HG03139 (cell line): ENCODE data around the gene BCAR1.
"Not testable (repeated sequence)": the region's sequence is repeated elsewhere in the genome, so short reads cannot be mapped to it uniquely, and the experiment has no call there.

ENCODE experiments used
- ATAC-seq: cut with Tn5 transposase; IDR thresholded peaks from one replicate; pipeline ENCODE4 v1.9.1; 2021; ENCODE audit not compliant: unreplicated experiment

Gene BCAR1

GRCh38 chr16:75240633-75241032, 10.8 kb downstream of the BCAR1 start:
- ATAC-seq = not testable (repeated sequence)

GRCh38 chr16:75239542-75240122, 11.8 kb downstream of the BCAR1 start:
- ATAC-seq = no peak

GRCh38 chr16:75238853-75239541, 12.4 kb downstream of the BCAR1 start:
- ATAC-seq = no peak

- no peak for ATAC-seq
Measured at GRCh38 chr16:75238132-75238852, 13.1 kb downstream of the BCAR1 start.

GRCh38 chr16:75237398-75238131, 13.9 kb downstream of the BCAR1 start:
- no peak for ATAC-seq

GRCh38 chr16:75236736-75237397, 14.6 kb downstream of the BCAR1 start:
- no peak for ATAC-seq

- ATAC-seq = no peak
Measured at GRCh38 chr16:75236232-75236631, 15.2 kb downstream of the BCAR1 start.

GRCh38 chr16:75235721-75236193, 15.7 kb downstream of the BCAR1 start:
- no peak for ATAC-seq

GRCh38 chr16:75234856-75235696, 16.3 kb downstream of the BCAR1 start:
- ATAC-seq = no peak

- no peak for ATAC-seq
Measured at GRCh38 chr16:75233611-75233938, 17.8 kb downstream of the BCAR1 start.

- no peak for ATAC-seq
Measured at GRCh38 chr16:75231570-75231969, 19.9 kb downstream of the BCAR1 start.

GRCh38 chr16:75230471-75231110, 20.8 kb downstream of the BCAR1 start:
- ATAC-seq = no peak

- no peak for ATAC-seq
Measured at GRCh38 chr16:75229172-75230031, 22.0 kb downstream of the BCAR1 start.

- ATAC-seq = no peak
Measured at GRCh38 chr16:75228143-75228976, 23.1 kb downstream of the BCAR1 start.

GRCh38 chr16:75227361-75228142, 23.9 kb downstream of the BCAR1 start:
- ATAC-seq = no peak

- no peak for ATAC-seq
Measured at GRCh38 chr16:75226550-75227360, 24.7 kb downstream of the BCAR1 start.
